Measurements from ENCODE around the gene ABHD6.

GRCh38 chr3:58331593-58332152 is 94.1 kb downstream of the ABHD6 start:
- TF ChIP-seq CTCF (IDR thresholded peaks at IDR 0.05; ENCODE audit: insufficient read depth, low read depth, low read length) (no peak), EZH2 (IDR thresholded peaks at IDR 0.05; ENCODE audit: insufficient read depth, low read length) (no peak)
